Heart right ventricle (tissue), 16 donors: Measurements from ENCODE around the gene LINGO4. TPM values are rescaled to one million over a fixed set of nuclear protein-coding genes. Genes with fewer than 3 reads are reported as not detected.
A peak's percentile ranks its signal among the peaks of the same experiment; 100 is the strongest.

Experiments used
- ATAC-seq, 8 donors: fragments of 200-7000 bp; cut with Tn5 transposase; one replicate each; pipeline ENCODE4 v1.9.1; 2020; ENCODE audit warnings: mild to moderate bottlenecking in 8 of 8, moderate library complexity in 8 of 8, moderate number of reproducible peaks in 1 of 8
- DNase-seq, 2 donors: peaks; one replicate each; pipeline ENCODE4 v3.0.0-alpha.2; 2020
- H3K27ac ChIP-seq, 10 donors: fragments of 200-600 bp; sonication (generic) in 2 of 10; one replicate each; pipeline versions ENCODE4 v1.5.0 to v1.8.0; 2020 to 2022; ENCODE audit warnings: mild to moderate bottlenecking in 3 of 10
- H3K27me3 ChIP-seq, 7 donors: fragments of 200-600 bp; one replicate each; pipeline ENCODE4 v1.8.0; 2021 to 2022; ENCODE audit warnings: mild to moderate bottlenecking in 2 of 7
- H3K36me3 ChIP-seq, 9 donors: fragments of 200-600 bp; sonication (generic) in 1 of 9; one replicate each; pipeline versions ENCODE4 v1.5.0 to v1.8.0; 2020 to 2022; ENCODE audit warnings: mild to moderate bottlenecking in 2 of 9
- H3K4me1 ChIP-seq, 9 donors: fragments of 200-600 bp; sonication (generic) in 1 of 9; one replicate each; pipeline versions ENCODE4 v1.5.0 to v1.8.0; 2020 to 2022; ENCODE audit warnings: mild to moderate bottlenecking in 4 of 9
- H3K4me3 ChIP-seq, 10 donors: fragments of 200-600 bp; sonication (generic) in 2 of 10; one replicate each; pipeline versions ENCODE4 v1.5.0 to v1.8.0; 2020 to 2022; ENCODE audit warnings: mild to moderate bottlenecking in 7 of 10, moderate library complexity in 2 of 10
- H3K9me3 ChIP-seq, 11 donors: fragments of 200-600 bp in 10 of 11; sonication (generic) in 2 of 11; one replicate each; pipeline versions ENCODE4 v1.5.0 to v1.8.0; 2013 to 2022; ENCODE audit warnings: mild to moderate bottlenecking in 2 of 11, control low read depth in 1 of 11, moderate library complexity in 1 of 11
- WGBS, 2 donors: extraction: QIAGEN DNeasy Blood & Tissue Kit; methylation state at CpG; one replicate each; pipeline ENCODE4 v1.1.7; 2013; ENCODE audit warnings: inconsistent platforms in 1 of 2; 5-methylcytosine and 5-hydroxymethylcytosine counted together
- intact Hi-C, 10 donors: fragments of 100-400 bp; cut with DNase I; formaldehyde crosslinking; loops; one replicate each; pipeline versions ENCODE4 v1.11.1 to v1.14.2; 2022
- polyA plus RNA-seq, 2 donors: library from polyadenylated mRNA; stranded (reverse); fragments of 200-250 nt; gene quantifications; one replicate each; pipeline ENCODE4 v1.2.3, GENCODE V29; 2013
- total RNA-seq, 10 donors: library from RNA; stranded (reverse); fragmentation: NEBNext Ultra II Directional in 3 of 10; extraction: Animal tissue kit (Norgen Biotek cat#: 25700) in 3 of 10; gene quantifications; one replicate each; pipeline versions ENCODE4 v1.2.1 to v1.2.4, GENCODE V29; 2021 to 2023
- TF ChIP-seq, protein P1 (sequence below), 9 donors: fragments of 200-600 bp; sonication (generic) in 2 of 9; IDR thresholded peaks; one replicate each; pipeline versions ENCODE4 v1.5.0 to v1.8.0; 2021 to 2022; ENCODE audit warnings: antibody characterized with exemption in 9 of 9, mild to moderate bottlenecking in 5 of 9, moderate library complexity in 1 of 9
- donor health status: Arrhythmogenic right ventricular cardiomyopathy.
- donor health status: ischemic (EF 13 %, LVEDD 7.1; RV severe dilation, severe dysfunction).
- donor health status: healthy with polysubstance abuse.
- donor health status: DM: no; HTN: yes; CAD: no.
- donor health status: DM: no; HTN: no; CAD: no.
- donor health status: ischemic (EF 25% LVEDD 6.9; RV normal size, moderate dysfunction).
- donor health status: ischemic (EF 25% LVEDD 5.7; RV mildly dilated, moderate dysfunction).
- donor health status: healthy.
- donor health status: DM: yes; HTN: yes; CAD: no.
- donor health status: Ischemic cardiomyopathy.
- donor health status: ischemic (EF 35%, LVEDD 5.7; RV mildly dilated, moderate dysfunction).
- donor health status: nonischemic (EF 11% LVEDD 7.7; RV severe dilation, severe dysfunction).
- donor health status: DM: yes; HTN: yes; CAD: no.
- donor health status: PGD.
- donor health status: ischemic (EF 29% LVEDD 5.4; RV normal size, mild dysfunction).
- donor health status: nonischemic (EF 23%, LVEDD 6.1; RV moderate dilation, normal function).

LINGO4 gene
- total and polyA plus RNA-seq, 12 donors, result 0.10 to 2.7 (median 0.68) TPM

DNA sequence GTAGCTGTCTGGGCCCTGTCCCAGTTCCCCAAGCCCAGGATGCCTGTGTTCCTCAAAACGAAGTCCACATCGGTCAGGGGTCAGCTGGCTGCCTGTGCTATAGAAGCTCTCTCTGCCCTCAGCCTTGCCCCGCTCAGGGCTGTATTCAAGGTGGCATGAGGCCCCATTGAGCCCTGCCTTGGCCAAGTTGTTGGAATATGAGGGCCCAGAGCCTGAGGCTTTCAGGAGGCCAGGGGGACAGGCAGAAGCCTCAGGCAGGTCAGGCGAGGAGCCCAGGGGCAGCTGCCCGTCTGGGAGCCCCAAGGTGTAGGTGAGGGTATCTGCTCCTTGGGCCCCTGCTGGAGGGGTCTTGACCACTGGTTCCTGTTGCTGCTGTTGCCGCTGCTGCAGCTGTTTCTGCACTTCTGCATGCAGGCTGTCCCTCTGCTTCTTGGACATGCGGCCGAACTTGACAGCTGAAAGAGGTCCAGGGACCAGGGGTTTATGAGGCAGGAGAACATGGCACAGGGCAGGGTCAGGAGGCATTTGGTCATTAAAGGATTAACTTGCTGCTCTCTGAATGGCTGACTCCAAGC lies 9.8 kb upstream of the LINGO4 start:
- TF ChIP-seq, protein P1, sequence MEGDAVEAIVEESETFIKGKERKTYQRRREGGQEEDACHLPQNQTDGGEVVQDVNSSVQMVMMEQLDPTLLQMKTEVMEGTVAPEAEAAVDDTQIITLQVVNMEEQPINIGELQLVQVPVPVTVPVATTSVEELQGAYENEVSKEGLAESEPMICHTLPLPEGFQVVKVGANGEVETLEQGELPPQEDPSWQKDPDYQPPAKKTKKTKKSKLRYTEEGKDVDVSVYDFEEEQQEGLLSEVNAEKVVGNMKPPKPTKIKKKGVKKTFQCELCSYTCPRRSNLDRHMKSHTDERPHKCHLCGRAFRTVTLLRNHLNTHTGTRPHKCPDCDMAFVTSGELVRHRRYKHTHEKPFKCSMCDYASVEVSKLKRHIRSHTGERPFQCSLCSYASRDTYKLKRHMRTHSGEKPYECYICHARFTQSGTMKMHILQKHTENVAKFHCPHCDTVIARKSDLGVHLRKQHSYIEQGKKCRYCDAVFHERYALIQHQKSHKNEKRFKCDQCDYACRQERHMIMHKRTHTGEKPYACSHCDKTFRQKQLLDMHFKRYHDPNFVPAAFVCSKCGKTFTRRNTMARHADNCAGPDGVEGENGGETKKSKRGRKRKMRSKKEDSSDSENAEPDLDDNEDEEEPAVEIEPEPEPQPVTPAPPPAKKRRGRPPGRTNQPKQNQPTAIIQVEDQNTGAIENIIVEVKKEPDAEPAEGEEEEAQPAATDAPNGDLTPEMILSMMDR (IDR thresholded peaks at IDR 0.05), result no peak
- ATAC-seq (no peak), DNase-seq (no peak)
- 87 to 90% methylated on average over 7 to 8 of the region's 8 CpGs for WGBS, 2 donors
- intact Hi-C loops, result no loop called here
- no peaks in the 10 kb centered on the region for H3K4me1 ChIP-seq
- no peaks in the 10 kb centered on the region for H3K9me3 ChIP-seq
- H3K4me3 ChIP-seq, result no peak overlapping the region
- no peak overlapping the region for H3K27ac ChIP-seq
- peaks cover 0 to 11% (median 0%) of the 10 kb centered on the region in 9 donors for H3K36me3 ChIP-seq
- no peaks in the 10 kb centered on the region for H3K27me3 ChIP-seq

DNA sequence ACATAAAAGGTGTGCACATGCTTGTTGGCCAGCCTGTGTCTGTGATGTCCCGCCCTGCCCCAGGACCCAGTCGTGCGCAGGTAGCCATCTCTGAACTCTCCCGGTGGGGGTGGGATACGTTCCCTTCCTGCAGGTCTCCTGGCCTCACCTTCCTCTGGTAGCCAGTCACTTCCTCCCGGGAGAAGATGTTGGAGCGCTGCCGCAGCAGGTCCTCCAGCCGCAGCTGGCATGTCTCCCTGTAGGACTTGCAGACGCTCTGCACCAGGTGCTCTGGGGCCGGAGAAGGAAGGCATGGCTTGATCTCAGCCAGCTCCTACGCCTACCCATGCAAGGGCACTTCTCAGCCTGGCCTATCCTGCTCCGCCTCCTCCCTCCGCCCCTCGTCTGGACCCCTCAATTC lies 9.2 kb upstream of the LINGO4 start:
- no peak for ATAC-seq
- peaks cover 0 to 11% (median 0%) of the 10 kb centered on the region in 9 donors for H3K36me3 ChIP-seq

DNA sequence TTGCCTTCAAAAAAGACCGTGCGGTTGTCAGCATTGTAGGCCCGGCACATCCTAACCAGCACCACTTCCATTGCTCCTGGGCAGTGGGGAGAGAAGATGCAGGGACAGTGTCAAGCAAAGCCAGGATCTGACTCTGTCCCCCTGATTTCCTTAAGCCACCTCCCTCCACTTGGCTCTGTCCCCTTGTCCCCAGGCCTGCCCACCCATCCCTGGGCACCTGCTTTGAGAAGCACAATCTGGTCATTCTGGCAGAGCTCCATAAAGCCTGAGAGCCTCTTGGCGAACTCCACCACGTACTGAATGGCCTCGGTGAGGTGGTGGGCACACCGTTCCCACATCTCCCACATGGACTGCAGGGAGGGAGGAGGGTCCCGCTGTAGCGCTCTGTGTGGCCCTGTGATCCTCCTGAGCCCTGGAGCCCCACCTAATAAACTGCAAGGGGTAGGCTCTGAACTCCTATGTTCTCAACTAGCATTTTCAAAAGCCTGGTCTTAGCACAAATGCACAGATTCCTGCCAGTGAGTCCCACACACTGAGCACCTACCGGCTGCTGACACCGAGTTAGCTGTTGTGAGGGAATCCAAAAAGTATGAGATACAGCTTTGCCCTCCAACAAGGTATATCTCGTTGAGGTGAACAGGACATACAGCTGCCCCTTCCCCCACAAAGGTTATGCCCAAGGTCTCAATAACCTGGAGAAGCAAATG lies 8.2 kb upstream of the LINGO4 start:
- Histone ChIP-seq H3K27ac (no peak overlapping the region), H3K9me3 (no peaks in the 10 kb centered on the region), H3K4me3 (no peak overlapping the region), H3K27me3 (no peaks in the 10 kb centered on the region), H3K36me3 (peaks cover 0 to 11% (median 0%) of the 10 kb centered on the region in 9 donors), H3K4me1 (no peaks in the 10 kb centered on the region)
- WGBS, 2 donors, result 71 to 83% methylated on average over 12 of the region's 12 CpGs
- no peak for ATAC-seq
- TF ChIP-seq, protein P1 (IDR thresholded peaks at IDR 0.05), result no peak
- intact Hi-C loops, result no loop called here
- DNase-seq, result no peak

More for the DNA sequence above, 9.2 kb upstream of the LINGO4 start:
- H3K27me3 ChIP-seq, result no peaks in the 10 kb centered on the region
- no peak for DNase-seq
- intact Hi-C loops, result no loop called here
- 74 to 78% methylated on average over 15 of the region's 15 CpGs for WGBS, 2 donors
- TF ChIP-seq, protein P1 (IDR thresholded peaks at IDR 0.05), result no peak
- H3K4me1 ChIP-seq, result no peaks in the 10 kb centered on the region
- H3K4me3 ChIP-seq, result no peak overlapping the region
- H3K9me3 ChIP-seq, result no peaks in the 10 kb centered on the region
- no peak overlapping the region for H3K27ac ChIP-seq

DNA sequence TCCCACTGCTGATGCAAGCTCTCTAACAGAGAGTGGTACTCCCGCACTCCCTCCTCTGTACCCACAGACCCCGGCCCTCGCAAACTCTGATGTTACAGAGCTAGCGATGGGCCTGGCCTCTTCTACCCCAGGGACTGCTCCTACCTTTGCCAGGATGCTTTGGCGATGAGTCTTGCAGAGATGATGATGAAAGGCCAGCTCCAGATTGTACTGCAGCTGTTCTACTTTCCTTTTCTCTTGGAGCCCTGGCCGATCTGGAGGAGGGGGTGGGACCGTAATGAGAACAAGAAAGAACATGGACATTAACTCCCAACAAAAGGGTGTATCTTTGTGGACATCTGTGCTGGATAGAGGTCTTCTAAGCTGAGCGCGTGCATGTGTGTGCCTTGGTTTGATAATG lies 6.0 kb upstream of the LINGO4 start:
- Histone ChIP-seq H3K27ac (no peak overlapping the region), H3K4me3 (no peak overlapping the region), H3K9me3 (no peaks in the 10 kb centered on the region), H3K36me3 (peaks cover 0 to 6% (median 0%) of the 10 kb centered on the region in 9 donors), H3K27me3 (no peaks in the 10 kb centered on the region), H3K4me1 (no peaks in the 10 kb centered on the region)
- WGBS, 2 donors, result 72 to 81% methylated on average over 9 of the region's 9 CpGs
- intact Hi-C loops, result no loop called here
- TF ChIP-seq, protein P1 (IDR thresholded peaks at IDR 0.05), result no peak
- DNase-seq (no peak), ATAC-seq (peak in 1 of 8 donors; percentile 45)
